Coronary artery (tissue), 2 donors: Measurements from ENCODE around the gene OR9G1.
"Not testable (repeated sequence)": the region's sequence is repeated elsewhere in the genome, so short reads cannot be mapped to it uniquely, and the experiment has no call there.

ENCODE experiments used
- DNase-seq: peaks from one replicate; pipeline ENCODE4 v3.0.0-alpha.2; 2017; ENCODE audit warnings: low spot score
- H3K27ac ChIP-seq, 2 donors: fragments of 200-600 bp; sonication (generic); one replicate each; pipeline ENCODE4 v1.5.1; 2016 to 2019
- H3K4me3 ChIP-seq: fragments of 200-600 bp; sonication (generic); 2 replicates; pipeline ENCODE4 v1.5.1; 2016; ENCODE audit warnings: mild to moderate bottlenecking, moderate library complexity
- CTCF ChIP-seq: fragments of 200-600 bp; sonication (generic); IDR thresholded peaks from one replicate; pipeline ENCODE4 v1.5.1; 2019; ENCODE audit warnings: antibody characterized with exemption

OR9G1 gene

GRCh38 chr11:56698795-56699194 is at the start of gene OR9G1:
TSS of gene OR9G1 (plus strand) at chr11:56699095. CDS start at chr11:56700388, 1,293 bp downstream.
- DNase-seq = no peak

GRCh38 chr11:56659755-56660154 is 39.1 kb upstream of the OR9G1 start:
- TF ChIP-seq CTCF = no peak
- no peak overlapping the region for H3K27ac ChIP-seq
- H3K4me3 ChIP-seq = no peak overlapping the region

More at GRCh38 chr11:56698795-56699194, at the start of gene OR9G1:
- Histone ChIP-seq H3K27ac (no peak within 1 kb of the TSS), H3K4me3 (no peak within 1 kb of the TSS)
- no peak for TF ChIP-seq CTCF

DNA sequence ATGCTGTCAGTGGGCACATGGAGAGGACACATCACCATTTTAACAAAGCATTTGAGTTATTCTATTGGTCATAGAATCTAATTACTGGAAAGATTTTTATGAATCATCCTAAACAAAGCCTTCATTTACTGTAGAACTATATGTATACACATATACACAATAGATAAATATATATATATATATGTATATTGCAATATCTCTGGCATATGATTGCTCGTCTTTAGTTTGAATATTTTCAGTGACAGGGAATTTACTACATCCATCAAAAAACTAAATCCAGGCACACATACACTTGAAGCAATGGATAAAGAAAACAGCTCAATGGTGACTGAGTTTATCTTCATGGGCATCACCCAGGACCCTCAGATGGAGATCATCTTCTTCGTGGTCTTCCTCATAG is 35.5 kb upstream of the OR9G1 start, which contains the start of gene OR5AR1:
Gene OR5AR1 (plus strand): TSS at position 301 of the 400 bp plus-strand sequence. CDS start 0 bp downstream, at position 301.
- DNase-seq = no peak
- no peak within 1 kb of the TSS for H3K27ac ChIP-seq
- no peak within 1 kb of the TSS for H3K4me3 ChIP-seq
- no peak for TF ChIP-seq CTCF

More at GRCh38 chr11:56659755-56660154, 39.1 kb upstream of the OR9G1 start:
- no peak for DNase-seq

GRCh38 chr11:56670984-56671383 is 27.9 kb upstream of the OR9G1 start:
- TF ChIP-seq CTCF = no peak
- no peak for DNase-seq
- Histone ChIP-seq H3K4me3 (no peak overlapping the region), H3K27ac (no peak overlapping the region)

- TF ChIP-seq CTCF = no peak
- no peak for DNase-seq
- Histone ChIP-seq H3K27ac (no peak overlapping the region), H3K4me3 (no peak overlapping the region)
Observed at GRCh38 chr11:56688554-56689100, 10.3 kb upstream of the OR9G1 start.

DNA sequence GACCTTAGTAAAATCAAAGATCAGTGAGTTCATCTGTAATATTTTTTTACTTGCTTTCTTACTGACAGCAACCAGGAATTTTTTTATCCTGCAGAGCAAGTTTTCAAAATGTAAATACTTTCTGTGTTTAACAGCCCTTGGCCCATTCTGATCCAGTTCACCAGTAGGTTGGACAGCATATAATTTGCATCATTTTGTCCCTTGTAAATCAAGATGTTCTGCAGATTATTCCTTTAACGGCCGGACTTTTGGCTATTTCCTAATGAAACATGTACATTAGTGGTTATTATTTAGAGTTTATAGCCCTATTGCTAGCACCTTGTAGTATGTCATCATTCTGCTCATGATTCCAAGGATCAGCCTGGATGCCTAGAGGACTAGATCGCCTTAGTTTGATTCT is 7.7 kb upstream of the OR9G1 start:
- not testable (repeated sequence) for H3K27ac ChIP-seq, DNase-seq, H3K4me3 ChIP-seq

- TF ChIP-seq CTCF = no peak
- DNase-seq = no peak
- H3K4me3 ChIP-seq = no peak overlapping the region
- no peak overlapping the region for H3K27ac ChIP-seq
Observed at GRCh38 chr11:56693428-56693827, 5.5 kb upstream of the OR9G1 start.
